ENCODE results near the gene CYB561. TPM values are rescaled to one million over a fixed set of nuclear protein-coding genes. Genes with fewer than 3 reads are reported as not detected.

Gene CYB561
- polyA plus RNA-seq, 3 donors, result 5.2 to 11.8 (median 8.3) TPM

DNA sequence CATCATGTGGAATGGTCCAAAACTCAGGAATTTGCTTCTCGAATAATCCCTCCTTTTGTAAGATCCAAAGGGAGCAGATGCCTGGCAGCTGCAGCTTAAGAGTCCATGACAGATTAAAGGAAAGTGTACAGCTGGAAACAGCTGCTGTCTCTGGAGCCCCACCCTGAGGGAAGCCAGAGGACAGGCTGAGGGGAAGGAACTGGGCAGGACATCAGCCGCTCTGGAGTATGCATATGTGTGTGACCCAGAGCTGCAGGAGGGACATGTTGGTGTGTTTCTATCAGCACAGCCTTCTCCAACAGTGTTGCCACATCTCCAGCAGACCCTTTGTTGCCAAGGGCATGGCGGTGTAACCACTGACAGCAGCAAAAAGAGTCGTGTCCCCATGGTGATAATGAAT is 46.2 kb downstream of the CYB561 start:
- no peaks in the 10 kb centered on the region for H3K27me3 Mint-ChIP-seq (ENCODE audit: low read depth in 3 of 3)
- peaks cover 9 to 10% of the 10 kb centered on the region in 2 donors for H3K36me3 Mint-ChIP-seq
- TF ChIP-seq, protein P1, sequence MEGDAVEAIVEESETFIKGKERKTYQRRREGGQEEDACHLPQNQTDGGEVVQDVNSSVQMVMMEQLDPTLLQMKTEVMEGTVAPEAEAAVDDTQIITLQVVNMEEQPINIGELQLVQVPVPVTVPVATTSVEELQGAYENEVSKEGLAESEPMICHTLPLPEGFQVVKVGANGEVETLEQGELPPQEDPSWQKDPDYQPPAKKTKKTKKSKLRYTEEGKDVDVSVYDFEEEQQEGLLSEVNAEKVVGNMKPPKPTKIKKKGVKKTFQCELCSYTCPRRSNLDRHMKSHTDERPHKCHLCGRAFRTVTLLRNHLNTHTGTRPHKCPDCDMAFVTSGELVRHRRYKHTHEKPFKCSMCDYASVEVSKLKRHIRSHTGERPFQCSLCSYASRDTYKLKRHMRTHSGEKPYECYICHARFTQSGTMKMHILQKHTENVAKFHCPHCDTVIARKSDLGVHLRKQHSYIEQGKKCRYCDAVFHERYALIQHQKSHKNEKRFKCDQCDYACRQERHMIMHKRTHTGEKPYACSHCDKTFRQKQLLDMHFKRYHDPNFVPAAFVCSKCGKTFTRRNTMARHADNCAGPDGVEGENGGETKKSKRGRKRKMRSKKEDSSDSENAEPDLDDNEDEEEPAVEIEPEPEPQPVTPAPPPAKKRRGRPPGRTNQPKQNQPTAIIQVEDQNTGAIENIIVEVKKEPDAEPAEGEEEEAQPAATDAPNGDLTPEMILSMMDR (IDR thresholded peaks at IDR 0.05), result no peak
- no peaks in the 10 kb centered on the region for H3K27me3 ChIP-seq (ENCODE audit: control insufficient read depth in 2 of 2, insufficient read depth in 2 of 2, low read length in 2 of 2)
- no peaks in the 10 kb centered on the region for H3K4me1 ChIP-seq (ENCODE audit: control insufficient read depth in 1 of 2, insufficient read depth in 2 of 2, low read length in 2 of 2)
- peaks cover 0 to 1% (median 0%) of the 10 kb centered on the region in 7 donors for H3K9me3 Mint-ChIP-seq
- no peak overlapping the region for H3K4me3 Mint-ChIP-seq
- WGBS (ENCODE audit: insufficient coverage), result 100% methylated on average over 1 of the region's 4 CpGs
- DNase-seq, result no peak
- H3K9me3 ChIP-seq (replicated peaks in 1 of 2; ENCODE audit: control insufficient read depth in 1 of 2, insufficient read depth in 1 of 2, low read length in 2 of 2), result no peaks in the 10 kb centered on the region
- no peak overlapping the region for H3K4me3 ChIP-seq (replicated peaks in 1 of 3; ENCODE audit: low read depth in 2 of 3, low read length in 3 of 3)
- no peak overlapping the region for H3K27ac ChIP-seq (ENCODE audit: low read depth in 1 of 2, low read length in 2 of 2)
- peaks cover 0 to 6% of the 10 kb centered on the region in 2 donors for H3K36me3 ChIP-seq (replicated peaks in 1 of 2; ENCODE audit: control insufficient read depth in 1 of 2, insufficient read depth in 2 of 2, low read length in 2 of 2)
- H3K4me2 ChIP-seq (replicated peaks; ENCODE audit: extremely low read depth, low read length, poor library complexity, severe bottlenecking), result no peak overlapping the region
- H3K79me2 ChIP-seq (ENCODE audit: insufficient read depth, low read length), result no peaks in the 10 kb centered on the region
- H3K4me1 Mint-ChIP-seq, result peaks cover 9% of the 10 kb centered on the region
- intact Hi-C loops (cut with micrococcal nuclease), result loop anchor here (10.0 kb wide), 2 partner anchors 285 to 695 kb away; no protein-coding TSS in a partner anchor
- no peak overlapping the region for H3K27ac Mint-ChIP-seq
- no peaks in the 10 kb centered on the region for H4K20me1 ChIP-seq (ENCODE audit: insufficient read depth, low read length)
- H3K9ac ChIP-seq (ENCODE audit: insufficient read depth, low read length, poor library complexity, severe bottlenecking), result no peak overlapping the region
- H2AFZ ChIP-seq (ENCODE audit: insufficient read depth, low read depth, low read length, poor library complexity, severe bottlenecking), result no peak overlapping the region

DNA sequence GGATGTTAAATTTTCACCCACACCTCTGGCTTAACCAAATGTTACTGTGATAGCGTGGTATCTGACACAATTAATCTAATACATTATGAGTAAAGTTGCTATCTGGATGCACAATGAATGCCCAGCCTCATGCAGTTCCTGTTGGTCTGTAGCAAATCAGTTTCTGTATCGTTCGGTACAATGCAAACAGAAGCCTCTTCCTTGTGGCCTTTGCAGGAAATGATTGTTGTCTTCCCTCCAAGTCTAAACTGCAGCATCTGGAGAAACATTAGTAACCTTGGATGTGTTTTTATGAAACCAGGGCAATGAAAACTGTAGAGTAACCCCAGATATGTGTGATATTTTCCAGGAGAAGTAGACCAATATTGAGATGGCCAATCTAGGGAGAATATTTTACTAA is 46.8 kb downstream of the CYB561 start:
- peaks cover 9 to 12% of the 10 kb centered on the region in 2 donors for H3K36me3 Mint-ChIP-seq
- H3K27me3 ChIP-seq (ENCODE audit: control insufficient read depth in 2 of 2, insufficient read depth in 2 of 2, low read length in 2 of 2), result no peaks in the 10 kb centered on the region
- no peaks in the 10 kb centered on the region for H4K20me1 ChIP-seq (ENCODE audit: insufficient read depth, low read length)
- H3K79me2 ChIP-seq (ENCODE audit: insufficient read depth, low read length), result no peaks in the 10 kb centered on the region
- H3K27me3 Mint-ChIP-seq (ENCODE audit: low read depth in 3 of 3), result no peaks in the 10 kb centered on the region
- no peaks in the 10 kb centered on the region for H3K4me1 ChIP-seq (ENCODE audit: control insufficient read depth in 1 of 2, insufficient read depth in 2 of 2, low read length in 2 of 2)
- H3K4me3 Mint-ChIP-seq, result no peak overlapping the region
- no peak overlapping the region for H3K27ac Mint-ChIP-seq
- peaks cover 0 to 6% of the 10 kb centered on the region in 2 donors for H3K36me3 ChIP-seq (replicated peaks in 1 of 2; ENCODE audit: control insufficient read depth in 1 of 2, insufficient read depth in 2 of 2, low read length in 2 of 2)
- H2AFZ ChIP-seq (ENCODE audit: insufficient read depth, low read depth, low read length, poor library complexity, severe bottlenecking), result no peak overlapping the region
- H3K9me3 Mint-ChIP-seq, result peaks cover 0 to 1% (median 0%) of the 10 kb centered on the region in 7 donors
- no peak overlapping the region for H3K4me2 ChIP-seq (replicated peaks; ENCODE audit: extremely low read depth, low read length, poor library complexity, severe bottlenecking)
- TF ChIP-seq, protein P1 (IDR thresholded peaks at IDR 0.05), result no peak
- peaks cover 9% of the 10 kb centered on the region for H3K4me1 Mint-ChIP-seq
- no peaks in the 10 kb centered on the region for H3K9me3 ChIP-seq (replicated peaks in 1 of 2; ENCODE audit: control insufficient read depth in 1 of 2, insufficient read depth in 1 of 2, low read length in 2 of 2)
- H3K9ac ChIP-seq (ENCODE audit: insufficient read depth, low read length, poor library complexity, severe bottlenecking), result no peak overlapping the region
- no peak overlapping the region for H3K27ac ChIP-seq (ENCODE audit: low read depth in 1 of 2, low read length in 2 of 2)
- WGBS (ENCODE audit: insufficient coverage), result 0% methylated on average over 2 of the region's 3 CpGs
- H3K4me3 ChIP-seq (replicated peaks in 1 of 3; ENCODE audit: low read depth in 2 of 3, low read length in 3 of 3), result no peak overlapping the region
- no peak for DNase-seq
- intact Hi-C loops (cut with micrococcal nuclease), result no loop called here
